Measurements from ENCODE around the gene GAP43.
A peak's percentile ranks its signal among the peaks of the same experiment; 100 is the strongest.

The GAP43 gene

GRCh38 chr3:115666920-115667737, 43.8 kb downstream of the GAP43 start:
- Mint-ChIP-seq H3K36me3 (no peaks in the 10 kb centered on the region), H3K27me3 (no peaks in the 10 kb centered on the region), H3K4me3 (no peak overlapping the region), H3K27ac (peak overlapping the region; percentile 66), H3K4me1 (peaks cover 20% of the 10 kb centered on the region), H3K9me3 (no peaks in the 10 kb centered on the region)
- ATAC-seq = peak; percentile 68

- Mint-ChIP-seq H3K9me3 (no peaks in the 10 kb centered on the region), H3K36me3 (no peaks in the 10 kb centered on the region), H3K4me3 (no peak overlapping the region), H3K27ac (peak overlapping the region; percentile 66), H3K27me3 (no peaks in the 10 kb centered on the region), H3K4me1 (peaks cover 25% of the 10 kb centered on the region)
- ATAC-seq = peak; percentile 39
These were observed 44.4 kb downstream of the GAP43 start for GRCh38 chr3:115667738-115668065.

- H3K36me3 Mint-ChIP-seq = no peaks in the 10 kb centered on the region
- H3K27ac Mint-ChIP-seq = no peak overlapping the region
- no peak for ATAC-seq
- H3K27me3 Mint-ChIP-seq = peaks cover 13% of the 10 kb centered on the region
- no peaks in the 10 kb centered on the region for H3K9me3 Mint-ChIP-seq
- peaks cover 25% of the 10 kb centered on the region for H3K4me1 Mint-ChIP-seq
- H3K4me3 Mint-ChIP-seq = no peak overlapping the region
These were observed 47.6 kb downstream of the GAP43 start for GRCh38 chr3:115670911-115671310.

- no peak overlapping the region for H3K4me3 Mint-ChIP-seq
- H3K36me3 Mint-ChIP-seq = no peaks in the 10 kb centered on the region
- peaks cover 19% of the 10 kb centered on the region for H3K4me1 Mint-ChIP-seq
- H3K27ac Mint-ChIP-seq = peak overlapping the region; percentile 44
- ATAC-seq = no peak
- no peaks in the 10 kb centered on the region for H3K9me3 Mint-ChIP-seq
- H3K27me3 Mint-ChIP-seq = peaks cover 23% of the 10 kb centered on the region
These were observed 48.6 kb downstream of the GAP43 start for GRCh38 chr3:115671761-115672455.

GRCh38 chr3:115673881-115674280, 50.6 kb downstream of the GAP43 start:
- no peak for ATAC-seq

GRCh38 chr3:115676336-115676735, 53.0 kb downstream of the GAP43 start:
- Mint-ChIP-seq H3K27me3 (peaks cover 36% of the 10 kb centered on the region), H3K4me1 (peaks cover 14% of the 10 kb centered on the region), H3K9me3 (no peaks in the 10 kb centered on the region), H3K27ac (no peak overlapping the region), H3K36me3 (no peaks in the 10 kb centered on the region), H3K4me3 (no peak overlapping the region)
- ATAC-seq = no peak

More at GRCh38 chr3:115673881-115674280, 50.6 kb downstream of the GAP43 start:
- no peaks in the 10 kb centered on the region for H3K36me3 Mint-ChIP-seq
- H3K9me3 Mint-ChIP-seq = no peaks in the 10 kb centered on the region
- peaks cover 14% of the 10 kb centered on the region for H3K4me1 Mint-ChIP-seq
- no peak overlapping the region for H3K4me3 Mint-ChIP-seq
- H3K27ac Mint-ChIP-seq = no peak overlapping the region
- H3K27me3 Mint-ChIP-seq = peaks cover 24% of the 10 kb centered on the region

- Mint-ChIP-seq H3K27me3 (peaks cover 30% of the 10 kb centered on the region), H3K4me3 (no peak overlapping the region), H3K27ac (no peak overlapping the region), H3K4me1 (no peaks in the 10 kb centered on the region), H3K9me3 (no peaks in the 10 kb centered on the region), H3K36me3 (no peaks in the 10 kb centered on the region)
- ATAC-seq = no peak
These were observed 57.6 kb downstream of the GAP43 start for GRCh38 chr3:115680803-115681345.

- Mint-ChIP-seq H3K4me3 (no peak overlapping the region), H3K9me3 (no peaks in the 10 kb centered on the region), H3K36me3 (no peaks in the 10 kb centered on the region), H3K4me1 (no peaks in the 10 kb centered on the region), H3K27me3 (peaks cover 22% of the 10 kb centered on the region), H3K27ac (no peak overlapping the region)
- no peak for ATAC-seq
These were observed 58.4 kb downstream of the GAP43 start for GRCh38 chr3:115681736-115682135.

GRCh38 chr3:115683305-115683704, 60.0 kb downstream of the GAP43 start:
- no peaks in the 10 kb centered on the region for H3K36me3 Mint-ChIP-seq
- H3K4me3 Mint-ChIP-seq = no peak overlapping the region
- peaks cover 20% of the 10 kb centered on the region for H3K27me3 Mint-ChIP-seq
- H3K27ac Mint-ChIP-seq = no peak overlapping the region
- ATAC-seq = no peak
- H3K4me1 Mint-ChIP-seq = no peaks in the 10 kb centered on the region
- no peaks in the 10 kb centered on the region for H3K9me3 Mint-ChIP-seq

GRCh38 chr3:115683773-115684172, 60.5 kb downstream of the GAP43 start:
- no peak for ATAC-seq
- peaks cover 20% of the 10 kb centered on the region for H3K27me3 Mint-ChIP-seq
- H3K9me3 Mint-ChIP-seq = no peaks in the 10 kb centered on the region
- no peak overlapping the region for H3K4me3 Mint-ChIP-seq
- H3K27ac Mint-ChIP-seq = no peak overlapping the region
- H3K36me3 Mint-ChIP-seq = no peaks in the 10 kb centered on the region
- H3K4me1 Mint-ChIP-seq = no peaks in the 10 kb centered on the region

GRCh38 chr3:115685097-115685496, 61.8 kb downstream of the GAP43 start:
- Mint-ChIP-seq H3K4me1 (no peaks in the 10 kb centered on the region), H3K36me3 (no peaks in the 10 kb centered on the region), H3K27ac (no peak overlapping the region), H3K9me3 (no peaks in the 10 kb centered on the region), H3K27me3 (peaks cover 11% of the 10 kb centered on the region), H3K4me3 (no peak overlapping the region)
- no peak for ATAC-seq

GRCh38 chr3:115687721-115688120, 64.4 kb downstream of the GAP43 start:
- H3K4me3 Mint-ChIP-seq = no peak overlapping the region
- H3K36me3 Mint-ChIP-seq = no peaks in the 10 kb centered on the region
- H3K27ac Mint-ChIP-seq = no peak overlapping the region
- H3K4me1 Mint-ChIP-seq = no peaks in the 10 kb centered on the region
- H3K27me3 Mint-ChIP-seq = no peaks in the 10 kb centered on the region
- H3K9me3 Mint-ChIP-seq = no peaks in the 10 kb centered on the region
- no peak for ATAC-seq

GRCh38 chr3:115688418-115688817, 65.1 kb downstream of the GAP43 start:
- no peak overlapping the region for H3K4me3 Mint-ChIP-seq
- H3K9me3 Mint-ChIP-seq = no peaks in the 10 kb centered on the region
- ATAC-seq = no peak
- no peak overlapping the region for H3K27ac Mint-ChIP-seq
- H3K36me3 Mint-ChIP-seq = no peaks in the 10 kb centered on the region
- H3K4me1 Mint-ChIP-seq = no peaks in the 10 kb centered on the region
- no peaks in the 10 kb centered on the region for H3K27me3 Mint-ChIP-seq

GRCh38 chr3:115689928-115690327, 66.6 kb downstream of the GAP43 start:
- Mint-ChIP-seq H3K4me1 (no peaks in the 10 kb centered on the region), H3K27me3 (no peaks in the 10 kb centered on the region), H3K4me3 (no peak overlapping the region), H3K36me3 (no peaks in the 10 kb centered on the region), H3K9me3 (no peaks in the 10 kb centered on the region), H3K27ac (no peak overlapping the region)
- ATAC-seq = no peak

GRCh38 chr3:115691964-115692363, 68.7 kb downstream of the GAP43 start:
- ATAC-seq = no peak
- H3K4me1 Mint-ChIP-seq = no peaks in the 10 kb centered on the region
- no peak overlapping the region for H3K27ac Mint-ChIP-seq
- H3K27me3 Mint-ChIP-seq = no peaks in the 10 kb centered on the region
- H3K4me3 Mint-ChIP-seq = no peak overlapping the region
- H3K36me3 Mint-ChIP-seq = no peaks in the 10 kb centered on the region
- no peaks in the 10 kb centered on the region for H3K9me3 Mint-ChIP-seq
